ENCODE data around the gene RP9. TPM values are rescaled to one million over a fixed set of nuclear protein-coding genes. Genes with fewer than 3 reads are reported as not detected.

Gene RP9
- total and polyA plus RNA-seq, 9 of the 15 experiments (the other 6 are each of a cell fraction or from before 2014, with no cell fraction given) = 10.7 to 44.8 (median 33.4) TPM

- TF ChIP-seq MGA (IDR thresholded peaks at IDR 0.05) = peak; percentile 77
- TF ChIP-seq MIER1 (IDR thresholded peaks at IDR 0.05; ENCODE audit: low read depth) = no peak
- no peak for TF ChIP-seq SMARCC2 (IDR thresholded peaks at IDR 0.05; ENCODE audit: low read depth)
- 0 out of 2 replicates have a peak, but pooled peaks have one; percentile 0 for TF ChIP-seq JUND (IDR thresholded peaks at IDR 0.05; ENCODE audit: borderline replicate concordance, low read depth, low read length)
- TF ChIP-seq JUND (tag; IDR thresholded peaks at IDR 0.05; ENCODE audit: borderline replicate concordance, low read depth, low read length) = no peak
- TF ChIP-seq SMARCA5 (IDR thresholded peaks at IDR 0.05) = no peak
- no peak for TF ChIP-seq CTCF (IDR thresholded peaks at IDR 0.05 in 2 of 3, conservative IDR thresholded peaks at IDR 0.05 in 1 of 3; ENCODE audit: insufficient read depth in 2 of 3, low read depth in 1 of 3, low read length in 3 of 3)
- TF ChIP-seq, protein P1, sequence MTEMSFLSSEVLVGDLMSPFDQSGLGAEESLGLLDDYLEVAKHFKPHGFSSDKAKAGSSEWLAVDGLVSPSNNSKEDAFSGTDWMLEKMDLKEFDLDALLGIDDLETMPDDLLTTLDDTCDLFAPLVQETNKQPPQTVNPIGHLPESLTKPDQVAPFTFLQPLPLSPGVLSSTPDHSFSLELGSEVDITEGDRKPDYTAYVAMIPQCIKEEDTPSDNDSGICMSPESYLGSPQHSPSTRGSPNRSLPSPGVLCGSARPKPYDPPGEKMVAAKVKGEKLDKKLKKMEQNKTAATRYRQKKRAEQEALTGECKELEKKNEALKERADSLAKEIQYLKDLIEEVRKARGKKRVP (CRISPR knock-in tag; IDR thresholded peaks at IDR 0.05) = no peak
- peak; percentile 57; the same call in 1 of the 2 replicates for TF ChIP-seq ZNF511 (CRISPR knock-in tag; IDR thresholded peaks at IDR 0.05)
- no peak for TF ChIP-seq ZBTB7A (IDR thresholded peaks at IDR 0.05; ENCODE audit: borderline replicate concordance, control insufficient read depth, low read depth, low read length)
- peak in 1 of 2 experiments; percentile 47; a peak in 2 of 4 replicates for TF ChIP-seq MAZ (CRISPR knock-in tag; conservative IDR thresholded peaks at IDR 0.05 in 1 of 2, IDR thresholded peaks at IDR 0.05 in 1 of 2)
Observed at GRCh38 chr7:33062023-33062781, 47.0 kb downstream of the RP9 start, which contains the start of gene NT5C3A (continued).
